ENCODE data around the gene TOMM40. TPM values are rescaled to one million over a fixed set of nuclear protein-coding genes. Genes with fewer than 3 reads are reported as not detected.

Gene TOMM40
- total and polyA plus RNA-seq, 11 donors = 32.2 to 79.9 (median 46.3) TPM

GRCh38 chr19:44865196-44865767, 25.8 kb upstream of the TOMM40 start:
- ATAC-seq (no peak), DNase-seq (peak in 2 of 5 donors; percentile 19 to 61)
- Histone ChIP-seq H3K36me3 (peaks cover 0 to 45% (median 28%) of the 10 kb centered on the region in 9 donors), H3K4me1 (peaks cover 0 to 40% (median 16%) of the 10 kb centered on the region in 12 donors), H3K9me3 (no peaks in the 10 kb centered on the region), H3K27ac (no peak overlapping the region), H3K27me3 (no peaks in the 10 kb centered on the region), H3K4me3 (no peak overlapping the region)
- WGBS, 4 donors = 90 to 93% (median 92%) methylated on average over 24 to 27 of the region's 27 CpGs
- intact Hi-C loops (cut with DNase I) = no loop called here
- TF ChIP-seq CTCF (IDR thresholded peaks at IDR 0.05) = no peak

GRCh38 chr19:44866664-44867063, 24.4 kb upstream of the TOMM40 start:
- WGBS, 4 donors = 88 to 90% (median 89%) methylated on average over 4 of the region's 4 CpGs
- H3K36me3 ChIP-seq = peaks cover 0 to 42% (median 22%) of the 10 kb centered on the region in 9 donors
- H3K27ac ChIP-seq = peak overlapping the region in 2 of 12 donors; percentile 1 to 8

GRCh38 chr19:44867578-44867977, 23.5 kb upstream of the TOMM40 start:
- ATAC-seq (no peak), DNase-seq (peak in 2 of 5 donors; percentile 10 to 48)
- WGBS, 4 donors = 87 to 94% (median 90%) methylated on average over 12 of the region's 12 CpGs
- no peak for TF ChIP-seq POLR2A (IDR thresholded peaks at IDR 0.05)
- no peak for TF ChIP-seq CTCF (IDR thresholded peaks at IDR 0.05)
- H3K27ac ChIP-seq = peak overlapping the region in 6 of 12 donors; percentile 41 to 84 (median 68)
- peaks cover 0 to 56% (median 17%) of the 10 kb centered on the region in 12 donors for H3K4me1 ChIP-seq
- no peaks in the 10 kb centered on the region for H3K27me3 ChIP-seq
- no peaks in the 10 kb centered on the region for H3K9me3 ChIP-seq
- intact Hi-C loops (cut with DNase I) = no loop called here
- H3K4me3 ChIP-seq = no peak overlapping the region
- H3K36me3 ChIP-seq = peaks cover 0 to 50% (median 31%) of the 10 kb centered on the region in 9 donors

More at GRCh38 chr19:44866664-44867063, 24.4 kb upstream of the TOMM40 start:
- no peaks in the 10 kb centered on the region for H3K27me3 ChIP-seq
- H3K4me3 ChIP-seq = no peak overlapping the region
- DNase-seq (peak in 1 of 5 donors; percentile 35), ATAC-seq (no peak)
- H3K9me3 ChIP-seq = no peaks in the 10 kb centered on the region
- intact Hi-C loops (cut with DNase I) = no loop called here
- peaks cover 0 to 51% (median 16%) of the 10 kb centered on the region in 12 donors for H3K4me1 ChIP-seq
- TF ChIP-seq CTCF (IDR thresholded peaks at IDR 0.05) (no peak), POLR2A (IDR thresholded peaks at IDR 0.05) (no peak)

GRCh38 chr19:44869733-44870470, 21.2 kb upstream of the TOMM40 start:
- peaks cover 0 to 61% (median 18%) of the 10 kb centered on the region in 12 donors for H3K4me1 ChIP-seq
- H3K27ac ChIP-seq = peak overlapping the region; percentile 8 to 84 (median 59)
- TF ChIP-seq CTCF (IDR thresholded peaks at IDR 0.05) (no peak), POLR2A (IDR thresholded peaks at IDR 0.05) (no peak)
- DNase-seq = peak; percentile 54 to 72 (median 68)
- no peak overlapping the region for H3K4me3 ChIP-seq
- H3K27me3 ChIP-seq = no peaks in the 10 kb centered on the region
- H3K9me3 ChIP-seq = no peaks in the 10 kb centered on the region
- intact Hi-C loops (cut with DNase I) = loop anchor here in 2 of 10 donors (1.0 to 2.0 kb wide), 2 partner anchors 21 kb away; no protein-coding TSS in a partner anchor
- peak in 3 of 4 donors; percentile 42 to 57 (median 47) for ATAC-seq
- 55 to 70% (median 58%) methylated on average over 13 of the region's 13 CpGs for WGBS, 4 donors
- peaks cover 0 to 70% (median 53%) of the 10 kb centered on the region in 9 donors for H3K36me3 ChIP-seq
